Activated CD4-positive, alpha-beta memory T cell treated with anti-CD3 and anti-CD28 coated beads, Interleukin-2, amount 10 ng/mL, durations not matched to agents 7 days and 5 days (primary cell): ENCODE results near the gene TASOR2. TPM values are rescaled to one million over a fixed set of nuclear protein-coding genes. Genes with fewer than 3 reads are reported as not detected.
A peak's percentile ranks its signal among the peaks of the same experiment; 100 is the strongest.

Experiments
- CTCF ChIA-PET: fragments of 350-600 bp; sonication (Branson Sonifier 250); formaldehyde crosslinking; loops from one replicate; lab custom pipeline; 2021; ENCODE audit warnings: antibody characterized with exemption, inconsistent platforms; lab: Charles Lee
- POLR2A ChIA-PET: fragments of 350-600 bp; sonication (Branson Sonifier 250); formaldehyde crosslinking; loops from one replicate; lab custom pipeline; 2021; ENCODE audit warnings: antibody characterized with exemption; lab: Charles Lee
- DNase-seq: peaks from one replicate; pipeline ENCODE4 v3.0.0-alpha.2; 2020
- H3K27ac Mint-ChIP-seq: one replicate; pipeline ENCODE4 v1.8.0; 2021; ENCODE audit warnings: mild to moderate bottlenecking, mixed read lengths
- H3K27me3 Mint-ChIP-seq: one replicate; pipeline ENCODE4 v1.8.0; 2021; ENCODE audit warnings: mixed read lengths
- H3K36me3 Mint-ChIP-seq: one replicate; pipeline ENCODE4 v1.8.0; 2021; ENCODE audit warnings: low read depth, mixed read lengths
- H3K4me1 Mint-ChIP-seq: one replicate; pipeline ENCODE4 v1.8.0; 2021; ENCODE audit warnings: mixed read lengths
- H3K4me3 Mint-ChIP-seq: one replicate; pipeline ENCODE4 v1.8.0; 2021; ENCODE audit warnings: mild to moderate bottlenecking, mixed read lengths
- H3K9me3 Mint-ChIP-seq: one replicate; pipeline ENCODE4 v1.8.0; 2021; ENCODE audit warnings: mixed read lengths
- total RNA-seq, 2 experiments: library from RNA; stranded (reverse); gene quantifications; one replicate each; pipeline ENCODE4 v1.2.3, GENCODE V29; 2021

Gene TASOR2, protein sequence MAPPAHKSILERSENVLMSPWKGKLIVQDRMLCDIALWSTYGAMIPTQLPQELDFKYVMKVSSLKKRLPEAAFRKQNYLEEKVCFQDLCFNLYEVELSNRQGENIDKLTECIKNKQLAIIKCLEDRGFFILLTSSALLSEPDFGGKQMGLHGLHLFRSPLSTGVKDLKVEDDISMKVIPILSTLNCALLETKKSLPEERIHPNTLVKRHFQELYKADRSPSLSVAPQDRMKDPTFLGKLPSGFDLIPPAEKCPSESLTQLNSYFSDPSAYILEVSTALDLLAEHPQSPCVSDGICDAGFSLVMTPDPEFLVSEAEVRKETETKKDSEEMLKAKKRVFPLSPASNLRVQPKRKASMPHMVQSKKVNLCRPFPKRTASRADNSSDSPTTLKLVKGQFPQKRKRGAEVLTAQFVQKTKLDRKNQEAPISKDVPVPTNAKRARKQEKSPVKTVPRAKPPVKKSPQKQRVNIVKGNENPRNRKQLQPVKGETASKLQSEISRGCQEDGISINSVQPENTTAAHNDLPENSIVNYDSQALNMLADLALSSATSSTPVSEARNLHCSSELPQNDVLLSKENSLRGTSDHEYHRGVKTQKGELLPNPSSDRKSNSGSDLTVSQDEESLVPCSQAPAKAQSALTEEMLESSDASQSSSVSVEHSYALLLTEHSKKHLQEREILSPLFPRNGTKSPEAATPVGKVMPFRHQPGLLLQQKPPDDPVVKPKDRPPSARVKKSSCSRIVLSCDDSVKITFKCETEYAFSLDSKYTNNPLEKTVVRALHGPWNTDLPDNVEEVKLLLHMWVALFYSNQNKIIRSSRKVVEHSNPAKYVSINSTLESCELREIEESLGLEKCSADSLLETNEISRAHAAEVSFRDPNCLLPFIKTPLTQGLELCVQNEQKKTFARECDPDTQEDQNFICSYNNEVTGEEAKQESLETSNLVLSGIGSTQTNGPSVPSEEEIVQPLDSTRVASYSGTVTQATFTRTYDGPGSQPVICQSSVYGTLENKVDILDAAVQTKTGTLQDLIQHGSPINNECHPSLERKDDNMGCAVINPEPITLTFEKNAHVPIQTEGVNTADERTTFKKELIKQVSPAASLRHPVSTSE (N-terminal part only)
- total RNA-seq = 10 to 100 TPM; 35.1 to 37.3 TPM

DNA sequence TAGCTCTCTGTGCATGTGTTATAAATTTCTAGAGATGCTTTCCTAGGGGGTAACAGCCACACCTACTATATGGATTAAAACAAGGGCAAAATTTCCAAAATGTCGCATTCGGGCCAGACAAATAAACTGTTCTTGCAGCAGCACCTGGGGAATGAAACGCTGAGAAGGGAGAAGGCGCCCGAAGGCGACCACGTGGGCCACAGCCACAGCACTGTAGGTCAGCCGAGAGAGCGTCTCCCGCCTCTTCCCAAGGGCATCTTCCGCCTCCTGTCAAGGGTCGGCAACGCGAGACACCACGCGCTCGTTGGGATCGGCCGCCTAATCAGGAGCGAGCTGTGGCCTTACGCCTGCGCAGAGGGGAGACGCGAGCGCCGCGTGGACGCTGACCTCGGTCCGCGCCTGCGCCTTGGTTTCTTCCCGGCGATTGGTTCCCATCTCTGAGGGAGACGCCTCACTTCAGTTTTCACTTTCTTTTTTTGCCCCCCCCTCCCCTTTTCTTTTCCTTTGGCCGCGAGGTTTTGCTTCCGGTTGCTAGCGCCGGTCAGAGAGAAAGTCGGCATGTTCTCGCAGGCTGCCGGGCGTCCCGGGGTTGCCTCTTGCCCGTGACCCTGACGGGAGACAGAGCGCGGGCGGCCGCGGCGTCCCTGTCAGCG, at the start of gene TASOR2:
TASOR2 (plus strand) TSS at position 521 of the 653 bp plus-strand sequence. CDS start 35,805 bp downstream, outside the sequence.
- peaks cover 58% of the 10 kb centered on the region for H3K4me1 Mint-ChIP-seq
- CTCF ChIA-PET = interaction anchor here (0.9 to 2.8 kb wide), 5 partner anchors 9 to 288 kb away, joined by 3 to 11 read pairs (median 3); partner anchors contain the start of genes ANKRD16 and FBH1

DNA sequence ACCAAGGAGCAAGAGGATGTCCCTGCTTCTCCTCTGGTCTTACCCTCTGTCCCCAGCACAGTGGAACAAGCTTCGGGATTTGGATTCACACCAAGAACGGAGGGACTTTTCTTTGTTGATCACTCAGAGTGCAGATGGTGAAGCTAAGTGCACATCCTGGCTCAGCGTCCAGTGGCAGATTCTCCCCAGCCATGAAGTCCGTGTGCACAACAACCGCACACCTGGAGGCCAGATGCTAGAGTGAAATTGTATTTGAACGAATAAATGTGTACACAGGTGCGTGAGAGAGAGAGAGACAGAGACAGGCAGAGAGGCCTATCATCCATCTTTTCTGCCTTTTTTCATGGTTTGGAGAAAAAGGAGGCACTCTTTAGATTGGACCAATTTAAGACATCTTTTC, 49.7 kb upstream of the TASOR2 start:
- Mint-ChIP-seq H3K9me3 (no peaks in the 10 kb centered on the region), H3K27ac (no peak overlapping the region), H3K4me1 (peaks cover 7% of the 10 kb centered on the region), H3K4me3 (no peak overlapping the region), H3K27me3 (peaks cover 2% of the 10 kb centered on the region), H3K36me3 (no peaks in the 10 kb centered on the region)
- POLR2A ChIA-PET = no interaction called here
- no peak for DNase-seq
- CTCF ChIA-PET = interaction anchor here (1.9 kb wide), 1 partner anchor 12 kb away, joined by 7 read pairs; no protein-coding TSS in a partner anchor

More for the DNA sequence above, at the start of gene TASOR2:
- DNase-seq = peak; percentile 96
- Mint-ChIP-seq H3K4me3 (peak within 1 kb of the TSS; percentile 92), H3K9me3 (no peaks in the 10 kb centered on the region), H3K36me3 (peaks cover 9% of the 10 kb centered on the region), H3K27ac (peak within 1 kb of the TSS; percentile 93), H3K27me3 (peaks cover 4% of the 10 kb centered on the region)
- POLR2A ChIA-PET = interaction anchor here (0.5 to 3.3 kb wide), 12 partner anchors 9 to 398 kb away, joined by 3 to 16 read pairs (median 3); partner anchors contain the start of genes ANKRD16, FBH1 and GDI2

DNA sequence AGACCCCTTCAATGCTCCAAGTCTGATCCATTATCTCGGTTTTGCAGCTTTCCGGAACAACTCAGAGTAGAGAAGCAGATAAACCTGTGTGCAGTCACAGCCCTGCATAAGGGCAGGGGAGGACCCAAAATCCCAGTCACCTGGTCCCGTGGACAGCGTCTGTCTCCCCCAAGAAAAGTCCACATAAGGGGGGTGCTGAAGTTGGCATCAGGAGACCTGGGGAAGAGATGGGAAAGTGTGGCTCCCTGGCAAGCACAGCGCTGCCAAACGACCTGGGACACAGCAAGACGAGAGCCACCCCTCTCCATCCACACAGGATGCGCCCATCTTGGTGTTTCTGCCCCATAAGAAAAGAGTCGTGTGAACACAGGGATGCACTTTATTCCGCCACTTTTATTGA, 46.1 kb upstream of the TASOR2 start:
- ChIA-PET CTCF (no interaction called here), POLR2A (no interaction called here)
- DNase-seq = no peak
- no peak overlapping the region for H3K4me3 Mint-ChIP-seq
- no peaks in the 10 kb centered on the region for H3K9me3 Mint-ChIP-seq
- no peak overlapping the region for H3K27ac Mint-ChIP-seq
- peaks cover 2% of the 10 kb centered on the region for H3K27me3 Mint-ChIP-seq
- H3K36me3 Mint-ChIP-seq = no peaks in the 10 kb centered on the region
- no peaks in the 10 kb centered on the region for H3K4me1 Mint-ChIP-seq

DNA sequence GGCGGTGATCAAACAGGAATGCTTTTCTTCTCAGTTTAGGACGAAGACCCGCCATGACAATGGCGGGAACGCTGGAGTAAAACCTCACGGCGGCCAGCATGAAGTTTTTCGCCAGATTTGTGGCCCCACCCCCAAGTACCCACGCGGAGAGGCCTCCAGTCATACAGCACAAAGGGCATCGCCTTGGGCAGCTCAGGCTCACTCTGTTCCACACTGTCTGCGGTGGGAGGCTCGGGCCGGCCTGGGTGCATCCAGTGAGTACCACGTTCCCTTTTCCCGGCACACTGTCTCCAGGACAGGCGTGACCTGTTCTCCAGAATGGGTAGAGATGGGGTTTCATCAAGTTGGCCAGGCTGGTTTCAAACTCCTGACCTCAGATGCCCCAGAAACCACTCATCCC, 45.6 kb upstream of the TASOR2 start:
- no peaks in the 10 kb centered on the region for H3K4me1 Mint-ChIP-seq
- no peak for DNase-seq
- CTCF ChIA-PET = no interaction called here
- no peak overlapping the region for H3K27ac Mint-ChIP-seq
- no peak overlapping the region for H3K4me3 Mint-ChIP-seq
- no peaks in the 10 kb centered on the region for H3K9me3 Mint-ChIP-seq
- peaks cover 2% of the 10 kb centered on the region for H3K27me3 Mint-ChIP-seq
- no peaks in the 10 kb centered on the region for H3K36me3 Mint-ChIP-seq
- POLR2A ChIA-PET = no interaction called here

DNA sequence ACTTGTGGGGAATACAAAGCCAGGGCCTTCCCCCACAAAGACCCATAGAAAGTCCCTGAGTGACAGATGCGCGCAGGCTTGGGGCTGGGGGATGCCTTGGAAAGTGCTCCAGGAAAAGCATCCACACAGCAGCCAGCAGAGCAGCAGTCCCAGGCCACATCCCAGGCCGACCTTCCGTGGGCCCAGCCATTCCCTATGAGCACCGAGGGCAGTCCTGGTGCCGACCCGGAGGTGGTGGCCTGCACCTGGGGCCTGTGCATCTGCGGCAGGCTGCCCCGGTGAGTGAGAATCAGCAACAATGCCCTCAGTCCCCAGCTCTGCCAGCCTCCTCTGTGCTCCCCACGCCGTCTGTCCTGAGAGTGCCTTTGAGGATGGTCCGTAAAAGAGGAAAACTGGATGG, 44.6 kb upstream of the TASOR2 start:
- Mint-ChIP-seq H3K36me3 (no peaks in the 10 kb centered on the region), H3K4me1 (no peaks in the 10 kb centered on the region), H3K9me3 (no peaks in the 10 kb centered on the region), H3K4me3 (no peak overlapping the region), H3K27ac (no peak overlapping the region), H3K27me3 (no peaks in the 10 kb centered on the region)
- DNase-seq = no peak
- POLR2A ChIA-PET = no interaction called here
- CTCF ChIA-PET = no interaction called here

DNA sequence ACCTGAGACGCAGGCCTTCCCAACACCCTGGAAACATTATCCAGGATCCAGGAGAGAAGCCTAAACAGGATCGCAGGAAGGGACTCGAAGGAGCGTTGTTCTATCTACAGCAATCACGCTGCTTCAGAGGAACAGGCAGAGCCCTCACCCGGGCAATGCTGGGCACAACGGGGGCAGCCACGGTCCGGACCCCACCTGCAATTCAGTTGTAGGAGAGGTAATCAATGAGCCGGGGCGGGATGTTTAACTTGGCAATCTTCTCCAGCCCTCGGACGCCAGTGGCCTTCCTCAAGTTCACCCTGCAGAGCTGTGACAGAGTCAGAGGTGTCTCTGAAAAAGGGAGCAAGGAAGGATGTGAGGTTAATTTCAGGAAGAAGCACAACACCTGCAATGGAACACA, 44.1 kb upstream of the TASOR2 start:
- CTCF ChIA-PET = interaction anchor here (1.4 kb wide), 1 partner anchor 11 kb away, joined by 4 read pairs; no protein-coding TSS in a partner anchor
- POLR2A ChIA-PET = no interaction called here
- H3K9me3 Mint-ChIP-seq = no peaks in the 10 kb centered on the region
- no peak overlapping the region for H3K4me3 Mint-ChIP-seq
- no peaks in the 10 kb centered on the region for H3K4me1 Mint-ChIP-seq
- H3K27ac Mint-ChIP-seq = no peak overlapping the region
- no peaks in the 10 kb centered on the region for H3K36me3 Mint-ChIP-seq
- DNase-seq = no peak
- H3K27me3 Mint-ChIP-seq = no peaks in the 10 kb centered on the region

DNA sequence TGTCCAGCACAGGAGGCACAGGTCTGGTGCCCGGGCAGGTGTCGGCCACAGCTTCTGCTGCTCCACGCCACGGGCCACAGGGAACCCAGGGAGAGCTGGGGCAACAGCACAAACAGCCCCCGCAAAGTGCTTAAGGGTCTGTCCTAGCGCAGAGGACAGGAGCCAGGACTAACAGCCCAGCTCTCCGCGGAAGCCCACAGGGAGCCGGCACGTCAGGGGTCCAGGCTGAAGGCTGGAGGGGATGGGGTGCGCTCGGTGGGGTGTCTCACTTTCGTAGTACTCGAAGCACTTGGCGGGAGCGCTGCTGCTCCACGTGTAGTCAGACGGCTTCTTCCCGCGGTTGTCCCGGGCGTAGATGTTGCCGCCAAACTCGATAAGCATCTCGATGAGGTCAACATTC, 43.1 kb upstream of the TASOR2 start:
- Mint-ChIP-seq H3K4me3 (no peak overlapping the region), H3K27ac (no peak overlapping the region), H3K9me3 (no peaks in the 10 kb centered on the region), H3K27me3 (no peaks in the 10 kb centered on the region), H3K36me3 (no peaks in the 10 kb centered on the region), H3K4me1 (no peaks in the 10 kb centered on the region)
- no peak for DNase-seq
- ChIA-PET POLR2A (no interaction called here), CTCF (interaction anchor here (1.4 to 1.5 kb wide), 2 partner anchors 11 to 12 kb away, joined by 4 read pairs; no protein-coding TSS in a partner anchor)

DNA sequence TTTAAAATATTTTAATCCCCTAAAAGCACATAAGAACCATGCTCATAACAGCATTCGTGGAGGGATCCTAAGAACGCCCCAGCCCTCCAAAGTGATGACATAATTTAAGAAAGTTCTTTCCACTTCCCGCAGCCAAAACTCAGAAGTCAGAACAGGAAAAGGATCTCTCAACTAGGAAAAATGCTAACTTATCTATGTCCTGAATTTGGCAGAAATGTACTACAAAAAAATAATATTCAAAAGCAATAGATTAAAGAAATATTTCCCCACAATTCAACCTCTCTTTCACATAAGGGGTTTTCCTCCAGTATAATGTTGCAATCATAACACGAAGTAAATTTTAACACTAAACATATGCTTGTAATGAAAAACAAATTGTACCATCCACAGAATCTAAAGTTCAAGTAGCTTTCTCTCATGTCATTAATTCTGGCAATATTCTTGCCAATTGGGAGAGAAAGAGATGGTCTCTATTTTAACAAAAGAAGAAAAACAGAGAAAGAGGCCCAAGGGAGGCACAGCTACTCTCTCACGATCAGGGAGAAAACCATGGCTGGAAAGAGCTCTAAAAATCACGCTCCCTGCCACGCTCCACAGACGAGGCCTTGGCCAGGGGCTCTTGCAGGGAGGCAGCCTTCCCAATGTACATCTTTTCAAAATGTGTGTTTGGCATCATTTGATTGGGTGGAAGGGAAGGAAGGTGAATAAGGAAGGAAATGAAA, 41.1 kb upstream of the TASOR2 start:
- H3K36me3 Mint-ChIP-seq = no peaks in the 10 kb centered on the region
- H3K9me3 Mint-ChIP-seq = no peaks in the 10 kb centered on the region
- no peak overlapping the region for H3K4me3 Mint-ChIP-seq
- ChIA-PET POLR2A (no interaction called here), CTCF (interaction anchor here (0.9 kb wide), 1 partner anchor 14 kb away, joined by 3 read pairs; no protein-coding TSS in a partner anchor)
- no peak for DNase-seq
- H3K27me3 Mint-ChIP-seq = no peaks in the 10 kb centered on the region
- H3K27ac Mint-ChIP-seq = no peak overlapping the region
- H3K4me1 Mint-ChIP-seq = no peaks in the 10 kb centered on the region

DNA sequence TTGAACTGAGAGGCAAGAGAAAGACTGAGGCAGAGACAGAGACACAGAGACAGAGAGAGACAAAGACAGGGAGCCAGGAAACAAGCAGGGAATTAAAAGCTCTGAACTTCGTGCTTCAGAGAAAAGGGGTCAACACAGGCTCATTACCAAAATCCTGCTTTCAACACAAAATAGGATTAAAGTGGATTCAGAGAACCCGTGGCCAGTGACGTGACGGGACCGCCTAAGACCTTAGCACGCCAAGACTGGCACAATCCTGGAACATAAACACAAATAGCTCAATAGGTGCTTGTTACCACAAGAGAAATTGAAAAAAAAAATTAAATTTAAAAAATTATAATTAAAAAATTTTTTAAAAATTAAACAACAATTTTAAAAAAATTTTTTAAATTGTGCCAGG, 39.7 kb upstream of the TASOR2 start:
- no peaks in the 10 kb centered on the region for H3K27me3 Mint-ChIP-seq
- no peaks in the 10 kb centered on the region for H3K9me3 Mint-ChIP-seq
- no peak overlapping the region for H3K27ac Mint-ChIP-seq
- CTCF ChIA-PET = interaction anchor here (0.6 kb wide), 1 partner anchor 16 kb away, joined by 3 read pairs; no protein-coding TSS in a partner anchor
- H3K4me1 Mint-ChIP-seq = no peaks in the 10 kb centered on the region
- no peaks in the 10 kb centered on the region for H3K36me3 Mint-ChIP-seq
- DNase-seq = no peak
- POLR2A ChIA-PET = no interaction called here
- no peak overlapping the region for H3K4me3 Mint-ChIP-seq

DNA sequence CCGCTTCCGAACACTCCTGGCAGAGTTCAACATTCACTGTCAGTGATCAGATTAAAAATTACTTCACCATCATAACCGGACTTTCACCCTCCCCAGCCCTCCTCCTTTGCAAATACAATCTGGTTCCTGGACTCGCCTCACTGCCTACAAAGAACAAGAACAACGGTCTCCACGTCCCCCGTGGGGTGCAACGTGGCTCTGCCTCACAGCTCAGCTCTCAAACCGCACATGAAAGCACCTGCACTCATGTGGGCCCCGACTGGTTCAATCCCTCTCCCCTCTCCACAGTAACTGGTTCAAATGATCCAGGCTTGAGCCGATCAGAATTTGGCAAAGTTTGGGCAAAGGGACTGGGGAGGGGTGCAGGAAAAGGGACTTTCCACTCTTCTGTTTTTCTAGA, 39.3 kb upstream of the TASOR2 start:
- POLR2A ChIA-PET = no interaction called here
- Mint-ChIP-seq H3K36me3 (no peaks in the 10 kb centered on the region), H3K4me3 (no peak overlapping the region)

DNA sequence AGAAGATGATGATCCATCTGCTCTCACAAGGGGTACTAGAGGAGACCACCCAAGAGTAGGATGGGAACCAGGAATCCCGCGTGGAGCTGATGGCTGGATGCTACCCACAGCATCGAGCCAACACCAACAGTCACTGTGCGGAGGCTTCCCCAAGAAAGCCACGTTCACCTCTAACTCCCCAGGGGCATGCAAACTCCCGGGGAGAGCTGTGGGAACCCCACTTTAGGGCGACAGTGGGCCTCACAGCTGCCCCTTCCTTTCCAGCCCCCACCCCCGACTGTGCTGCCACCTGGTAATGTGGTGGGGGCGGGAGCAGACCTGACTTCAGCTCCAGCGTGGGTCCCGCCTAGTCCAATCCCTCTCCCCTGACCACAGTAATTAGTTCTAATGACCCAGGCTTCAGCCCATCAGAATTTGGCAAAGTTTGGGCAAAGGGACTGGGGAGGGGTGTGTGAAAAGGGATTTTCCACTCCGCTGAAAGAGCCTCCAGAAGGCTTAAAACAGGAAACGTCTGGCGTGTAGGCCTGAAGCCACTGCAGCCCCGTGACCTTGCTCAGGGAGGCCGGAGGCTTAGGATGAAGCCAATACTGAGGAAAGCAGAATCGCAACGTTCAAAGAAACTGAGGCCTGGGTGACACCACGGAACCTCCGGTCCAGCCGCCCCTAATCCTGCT, 38.6 kb upstream of the TASOR2 start:
- no peaks in the 10 kb centered on the region for H3K36me3 Mint-ChIP-seq
- H3K4me1 Mint-ChIP-seq = no peaks in the 10 kb centered on the region
- POLR2A ChIA-PET = no interaction called here
- H3K27me3 Mint-ChIP-seq = no peaks in the 10 kb centered on the region
- H3K27ac Mint-ChIP-seq = no peak overlapping the region
- H3K9me3 Mint-ChIP-seq = no peaks in the 10 kb centered on the region
- no peak overlapping the region for H3K4me3 Mint-ChIP-seq
- DNase-seq = no peak
- CTCF ChIA-PET = no interaction called here

More for the DNA sequence above, 39.3 kb upstream of the TASOR2 start:
- CTCF ChIA-PET = interaction anchor here (0.6 kb wide), 1 partner anchor 16 kb away, joined by 3 read pairs; no protein-coding TSS in a partner anchor
- Mint-ChIP-seq H3K27me3 (no peaks in the 10 kb centered on the region), H3K9me3 (no peaks in the 10 kb centered on the region), H3K27ac (no peak overlapping the region), H3K4me1 (no peaks in the 10 kb centered on the region)
- no peak for DNase-seq
